GM21737 (cell line): Measurements from ENCODE around the gene SHC2.
"Not testable (repeated sequence)": the region's sequence is repeated elsewhere in the genome, so short reads cannot be mapped to it uniquely, and the experiment has no call there.

Experiments used
- ATAC-seq: cut with Tn5 transposase; IDR thresholded peaks from one replicate; pipeline ENCODE4 v1.9.1; 2021; ENCODE audit warnings: mild to moderate bottlenecking, moderate library complexity; ENCODE audit not compliant: unreplicated experiment

Gene SHC2

GRCh38 chr19:427675-428074, 33.2 kb downstream of the SHC2 start:
- ATAC-seq: not testable (repeated sequence)

- no peak for ATAC-seq
These were observed 33.9 kb downstream of the SHC2 start for GRCh38 chr19:426725-427445.

GRCh38 chr19:425056-425455, 35.8 kb downstream of the SHC2 start:
- ATAC-seq: no peak

- ATAC-seq: no peak
These were observed 36.3 kb downstream of the SHC2 start for GRCh38 chr19:424546-424945.

- ATAC-seq: no peak
These were observed 37.0 kb downstream of the SHC2 start for GRCh38 chr19:423691-424466.

GRCh38 chr19:422917-423226, 38.0 kb downstream of the SHC2 start:
- ATAC-seq: not testable (repeated sequence)

GRCh38 chr19:422213-422916, 38.5 kb downstream of the SHC2 start:
- no peak for ATAC-seq

- ATAC-seq: no peak
These were observed 40.9 kb downstream of the SHC2 start for GRCh38 chr19:419721-420515.

- ATAC-seq: no peak
These were observed 41.8 kb downstream of the SHC2 start for GRCh38 chr19:418761-419671.

- ATAC-seq: no peak
These were observed 44.4 kb downstream of the SHC2 start for GRCh38 chr19:416416-416815.

- ATAC-seq: no peak
These were observed 45.5 kb downstream of the SHC2 start for GRCh38 chr19:415292-415691.

GRCh38 chr19:413756-414420, 46.9 kb downstream of the SHC2 start:
- ATAC-seq: no peak

- no peak for ATAC-seq
These were observed 48.2 kb downstream of the SHC2 start for GRCh38 chr19:412356-413355.

- ATAC-seq: no peak
These were observed 49.0 kb downstream of the SHC2 start for GRCh38 chr19:411723-412355.

- not testable (repeated sequence) for ATAC-seq
These were observed 49.6 kb downstream of the SHC2 start for GRCh38 chr19:411121-411722.

- ATAC-seq: no peak
These were observed 50.5 kb downstream of the SHC2 start for GRCh38 chr19:410243-410781.
